ENCODE data around the gene KCTD2. TPM values are rescaled to one million over a fixed set of nuclear protein-coding genes. Genes with fewer than 3 reads are reported as not detected.
"Not testable (repeated sequence)": the region's sequence is repeated elsewhere in the genome, so short reads cannot be mapped to it uniquely, and the experiment has no call there.

Gene KCTD2
- 14.3 and 16.5 TPM in 2 replicates for total RNA-seq (2014; rRNA removed; shearing (Covaris generic))

GRCh38 chr17:75046407-75047289 is at the start of gene KCTD2, which contains the start of gene ATP5PD:
Gene KCTD2, plus strand, starts transcription at chr17:75047225. Its CDS starts 26 bp downstream, at chr17:75047251.
Gene ATP5PD, minus strand, starts transcription at chr17:75046969. Its CDS starts 4,319 bp downstream, at chr17:75042650.
- DNase-seq (ENCODE audit: low spot score): peak; percentile 97

- no peak for DNase-seq (ENCODE audit: low spot score)
These were observed 48.2 kb upstream of the KCTD2 start for GRCh38 chr17:74998783-74999182.

- no peak for DNase-seq (ENCODE audit: low spot score)
These were observed 47.5 kb upstream of the KCTD2 start for GRCh38 chr17:74999523-74999922.

- no peak for DNase-seq (ENCODE audit: low spot score)
These were observed 44.8 kb upstream of the KCTD2 start for GRCh38 chr17:75001915-75002843.

GRCh38 chr17:75003070-75003956 is 43.7 kb upstream of the KCTD2 start:
- DNase-seq (ENCODE audit: low spot score): no peak

- DNase-seq (ENCODE audit: low spot score): no peak
These were observed 43.1 kb upstream of the KCTD2 start for GRCh38 chr17:75003957-75004355.

- DNase-seq (ENCODE audit: low spot score): no peak
These were observed 42.7 kb upstream of the KCTD2 start for GRCh38 chr17:75004371-75004770.

GRCh38 chr17:75005291-75005690 is 41.7 kb upstream of the KCTD2 start:
- DNase-seq (ENCODE audit: low spot score): no peak

GRCh38 chr17:75006084-75006483 is 40.9 kb upstream of the KCTD2 start:
- not testable (repeated sequence) for DNase-seq (ENCODE audit: low spot score)

GRCh38 chr17:75006653-75007052 is 40.4 kb upstream of the KCTD2 start:
- no peak for DNase-seq (ENCODE audit: low spot score)

GRCh38 chr17:75008373-75008772 is 38.7 kb upstream of the KCTD2 start:
- DNase-seq (ENCODE audit: low spot score): no peak

GRCh38 chr17:75009139-75009724 is 37.8 kb upstream of the KCTD2 start:
- DNase-seq (ENCODE audit: low spot score): no peak

GRCh38 chr17:75010683-75011400 is 36.2 kb upstream of the KCTD2 start:
- DNase-seq (ENCODE audit: low spot score): no peak

GRCh38 chr17:75011401-75012095 is 35.5 kb upstream of the KCTD2 start:
- DNase-seq (ENCODE audit: low spot score): no peak

GRCh38 chr17:75012096-75012345 is 35.0 kb upstream of the KCTD2 start:
- DNase-seq (ENCODE audit: low spot score): no peak

GRCh38 chr17:75012346-75013091 is 34.5 kb upstream of the KCTD2 start, which contains the start of gene MRPL58:
Gene MRPL58, plus strand, starts transcription at chr17:75012670. Its CDS starts 17 bp downstream, at chr17:75012687.
- peak; percentile 78 for DNase-seq (ENCODE audit: low spot score)

- no peak for DNase-seq (ENCODE audit: low spot score)
These were observed 33.9 kb upstream of the KCTD2 start for GRCh38 chr17:75013092-75013559.

- DNase-seq (ENCODE audit: low spot score): no peak
These were observed 27.9 kb upstream of the KCTD2 start for GRCh38 chr17:75019146-75019545.

- DNase-seq (ENCODE audit: low spot score): no peak
These were observed 27.3 kb upstream of the KCTD2 start for GRCh38 chr17:75019710-75020109.

All from H4 (cell line).